A673 (cell line): ENCODE data around the gene YIPF2.
"Not testable (repeated sequence)": the region's sequence is repeated elsewhere in the genome, so short reads cannot be mapped to it uniquely, and the experiment has no call there.

Experiments used
- EZH2 ChIP-seq: fragments of 200-600 bp; sonication (generic); IDR thresholded peaks from 2 replicates; pipeline ENCODE4 v1.6.1; 2017; ENCODE audit warnings: borderline replicate concordance, low read depth, mild to moderate bottlenecking, mixed read lengths, antibody characterized with exemption, low read length; ENCODE audit not compliant: poor library complexity, severe bottlenecking
- TF ChIP-seq, protein P1 (sequence below): fragments of 300-800, 200-600 bp; sonication (generic); conservative IDR thresholded peaks from 2 replicates; pipeline ENCODE4 v1.5.1; 2017; ENCODE audit warnings: low read depth, mild to moderate bottlenecking, antibody characterized with exemption, low read length, moderate library complexity, mixed read lengths

DNA sequence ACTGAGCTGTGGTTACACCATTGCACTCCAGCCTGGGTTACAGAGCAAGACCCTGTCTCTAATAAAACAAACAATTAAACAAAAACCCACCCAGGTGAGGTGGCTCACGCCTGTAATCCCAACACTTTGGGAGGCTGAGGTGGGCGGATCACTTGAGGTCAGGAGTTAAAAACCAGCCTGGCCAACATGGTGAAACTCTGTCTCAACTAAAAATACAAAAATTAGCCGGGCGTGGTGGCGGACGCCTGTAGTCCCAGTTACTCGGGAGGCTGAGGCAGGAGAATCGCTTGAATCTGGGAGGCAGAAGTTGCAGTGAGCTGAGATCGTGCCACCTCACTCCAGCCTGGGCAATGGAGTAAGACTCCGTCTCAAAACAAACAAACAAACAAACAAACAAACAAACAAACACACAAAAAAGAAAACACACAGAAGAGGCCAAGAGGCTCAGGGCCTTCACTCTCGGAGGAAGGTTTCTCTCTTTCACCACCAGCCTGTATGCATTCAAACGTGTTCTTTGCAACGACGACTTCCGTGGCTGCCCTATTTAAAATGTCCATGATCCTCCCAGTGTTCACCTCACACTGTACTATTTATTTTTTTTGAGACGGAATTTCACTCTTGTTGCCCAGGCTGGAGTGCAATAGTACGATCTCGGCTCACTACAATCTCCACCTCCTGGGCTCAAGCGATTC is 31.0 kb upstream of the YIPF2 start:
- TF ChIP-seq, protein P1, sequence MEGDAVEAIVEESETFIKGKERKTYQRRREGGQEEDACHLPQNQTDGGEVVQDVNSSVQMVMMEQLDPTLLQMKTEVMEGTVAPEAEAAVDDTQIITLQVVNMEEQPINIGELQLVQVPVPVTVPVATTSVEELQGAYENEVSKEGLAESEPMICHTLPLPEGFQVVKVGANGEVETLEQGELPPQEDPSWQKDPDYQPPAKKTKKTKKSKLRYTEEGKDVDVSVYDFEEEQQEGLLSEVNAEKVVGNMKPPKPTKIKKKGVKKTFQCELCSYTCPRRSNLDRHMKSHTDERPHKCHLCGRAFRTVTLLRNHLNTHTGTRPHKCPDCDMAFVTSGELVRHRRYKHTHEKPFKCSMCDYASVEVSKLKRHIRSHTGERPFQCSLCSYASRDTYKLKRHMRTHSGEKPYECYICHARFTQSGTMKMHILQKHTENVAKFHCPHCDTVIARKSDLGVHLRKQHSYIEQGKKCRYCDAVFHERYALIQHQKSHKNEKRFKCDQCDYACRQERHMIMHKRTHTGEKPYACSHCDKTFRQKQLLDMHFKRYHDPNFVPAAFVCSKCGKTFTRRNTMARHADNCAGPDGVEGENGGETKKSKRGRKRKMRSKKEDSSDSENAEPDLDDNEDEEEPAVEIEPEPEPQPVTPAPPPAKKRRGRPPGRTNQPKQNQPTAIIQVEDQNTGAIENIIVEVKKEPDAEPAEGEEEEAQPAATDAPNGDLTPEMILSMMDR, result not testable (repeated sequence)
- TF ChIP-seq EZH2, result not testable (repeated sequence)
